HepG2 (cell line): ENCODE measurements around the gene MZF1. TPM values are rescaled to one million over a fixed set of nuclear protein-coding genes. Genes with fewer than 3 reads are reported as not detected.

ENCODE experiments used
- ATAC-seq: fragments of 200-7000 bp; cut with Tn5 transposase; 3 replicates; pipeline ENCODE4 v1.9.1; 2020; ENCODE audit warnings: mild to moderate bottlenecking, moderate library complexity
- BruUV-seq: library from RNA; stranded (reverse); fragments of 400-500 nt; replicated peaks from 2 replicates; lab custom pipeline; 2021; lab: Mats Ljungman, UMichigan
- CTCF ChIA-PET: fragments of 300-600 bp; formaldehyde crosslinking; extraction: SDS; loops from one replicate; lab custom pipeline; 2021; ENCODE audit warnings: low total read pairs, inconsistent platforms, low intra/inter-chr PET ratio; lab: Yijun Ruan, JAX
- POLR2A ChIA-PET: fragments of 350-600 bp; sonication (Branson Sonifier 250); formaldehyde crosslinking; loops from one replicate; lab custom pipeline; 2020; ENCODE audit warnings: antibody characterized with exemption, inconsistent platforms; lab: Yijun Ruan, JAX
- DNase-seq: peaks from one replicate; pipeline ENCODE4 v3.0.0-alpha.2; 2015; ENCODE audit warnings: low spot score
- FAIRE-seq: peaks from 3 replicates; lab custom pipeline; 2011; peaks lifted over from hg19 to GRCh38; lab: Jason Lieb, UNC
- H2AFZ ChIP-seq: one replicate; pipeline ENCODE4 v1.6.1; 2011; ENCODE audit warnings: low read length, inconsistent platforms
- H3K27ac ChIP-seq: fragments of 300-600 bp; 3 replicates; pipeline ENCODE4 v1.8.0; 2011; ENCODE audit warnings: mixed run types, mild to moderate bottlenecking, mixed read lengths, low read length, inconsistent platforms; ENCODE audit not compliant: insufficient read depth; ENCODE audit errors: extremely low read length
- H3K27me3 ChIP-seq, 2 experiments: fragments of 200-600 bp in 1 of 2; 2 replicates in 1 of 2; 3 replicates in 1 of 2; pipeline versions ENCODE4 v1.6.0 to v1.8.0; 2011; ENCODE audit warnings: low read length in 2 of 2, mild to moderate bottlenecking in 2 of 2, moderate library complexity in 2 of 2, inconsistent platforms in 1 of 2; ENCODE audit not compliant: insufficient read depth in 2 of 2, control insufficient read depth in 1 of 2
- H3K36me3 ChIP-seq, 2 experiments: fragments of 200-600 bp in 1 of 2; replicated peaks in 1 of 2; 2 replicates in 1 of 2; 3 replicates in 1 of 2; pipeline versions ENCODE4 v1.5.1 to v1.8.0; 2011; ENCODE audit warnings: low read length in 2 of 2, inconsistent platforms in 1 of 2; ENCODE audit not compliant: insufficient read depth in 2 of 2, control insufficient read depth in 1 of 2
- H3K4me1 ChIP-seq: 2 replicates; pipeline ENCODE4 v1.5.1; 2012; ENCODE audit warnings: low read length, inconsistent platforms; ENCODE audit not compliant: insufficient read depth
- H3K4me2 ChIP-seq: 2 replicates; pipeline ENCODE4 v1.6.0; 2011; ENCODE audit warnings: low read depth, low read length, inconsistent platforms
- H3K4me3 ChIP-seq, 3 experiments: fragments of 200-600 bp in 1 of 3; sonication (generic), shearing (Covaris generic) in 1 of 3; replicated peaks in 1 of 3; 2 replicates each; pipeline ENCODE4 v1.5.1; 2011 to 2016; ENCODE audit warnings: low read length in 3 of 3, inconsistent platforms in 2 of 3, low read depth in 2 of 3, mild to moderate bottlenecking in 2 of 3, control low read depth in 1 of 3, mixed read lengths in 1 of 3; ENCODE audit not compliant: insufficient read depth in 1 of 3
- H3K79me2 ChIP-seq: one replicate; pipeline ENCODE4 v1.6.1; 2011; ENCODE audit warnings: low read length, inconsistent platforms; ENCODE audit not compliant: insufficient read depth
- H3K9ac ChIP-seq: 2 replicates; pipeline ENCODE4 v1.6.0; 2011; ENCODE audit warnings: mild to moderate bottlenecking, low read depth, low read length, inconsistent platforms; ENCODE audit not compliant: insufficient read depth
- H3K9me3 ChIP-seq: 2 replicates; pipeline ENCODE4 v1.5.1; 2012; ENCODE audit warnings: mild to moderate bottlenecking, low read length
- H4K20me1 ChIP-seq: 2 replicates; pipeline ENCODE4 v1.6.0; 2011; ENCODE audit warnings: inconsistent platforms, mild to moderate bottlenecking, low read length, moderate library complexity; ENCODE audit not compliant: insufficient read depth
- AKAP8 ChIP-seq: sonication (generic); formaldehyde crosslinking; IDR thresholded peaks from 2 replicates; pipeline ENCODE4 v1.5.1; 2020; ENCODE audit warnings: mild to moderate bottlenecking, missing genetic modification reagents
- CREB1 ChIP-seq, 2 experiments: fragments of 450-650 bp in 1 of 2; IDR thresholded peaks; 2 replicates each; pipeline ENCODE4 v1.6.1; 2016 to 2017; ENCODE audit warnings: control low read depth in 1 of 2, mild to moderate bottlenecking in 1 of 2, missing compliant biosample characterization in 1 of 2, missing genetic modification characterization in 1 of 2
- NFATC3 ChIP-seq: sonication (generic); formaldehyde crosslinking; IDR thresholded peaks from 2 replicates; pipeline ENCODE4 v1.5.1; 2020; ENCODE audit warnings: mild to moderate bottlenecking, missing genetic modification reagents
- PREB ChIP-seq: sonication (generic); formaldehyde crosslinking; IDR thresholded peaks from 2 replicates; pipeline ENCODE4 v1.4.0; 2020; ENCODE audit warnings: missing genetic modification reagents
- PRMT3 ChIP-seq: sonication (generic); formaldehyde crosslinking; IDR thresholded peaks from 2 replicates; pipeline ENCODE4 v1.8.1; 2022; ENCODE audit warnings: low read depth, mild to moderate bottlenecking, moderate library complexity, missing genetic modification reagents, borderline replicate concordance
- RARG ChIP-seq: sonication (generic); formaldehyde crosslinking; IDR thresholded peaks from 2 replicates; pipeline ENCODE4 v1.4.0; 2020; ENCODE audit warnings: low read depth, mild to moderate bottlenecking, missing genetic modification reagents
- SAP130 ChIP-seq: IDR thresholded peaks from 2 replicates; pipeline ENCODE4 v1.6.1; 2016; ENCODE audit warnings: low read depth
- SRSF4 ChIP-seq: fragments of 200-400 bp; formaldehyde crosslinking; IDR thresholded peaks from one replicate; pipeline ENCODE4 v1.6.1; 2018; ENCODE audit warnings: mild to moderate bottlenecking, low read depth, low read length, moderate library complexity; ENCODE audit not compliant: poor library complexity, severe bottlenecking
- TCF7 ChIP-seq: sonication (generic); IDR thresholded peaks from 2 replicates; pipeline ENCODE4 v1.6.1; 2016; ENCODE audit warnings: antibody characterized with exemption, low read depth
- TEAD3 ChIP-seq: optimal IDR thresholded peaks from 2 replicates; pipeline ENCODE3; 2016; ENCODE audit warnings: borderline replicate concordance
- THYN1 ChIP-seq: sonication (generic); formaldehyde crosslinking; IDR thresholded peaks from 2 replicates; pipeline ENCODE4 v1.8.1; 2023; ENCODE audit warnings: low read depth, mild to moderate bottlenecking, moderate library complexity, missing genetic modification reagents, borderline replicate concordance
- ZBTB25 ChIP-seq: IDR thresholded peaks from 2 replicates; pipeline ENCODE4 v1.6.1; 2018; ENCODE audit warnings: missing genetic modification reagents
- ZKSCAN1 ChIP-seq: fragments of 150-350 bp; IDR thresholded peaks from 2 replicates; pipeline ENCODE4 v1.6.1; 2014; ENCODE audit warnings: low read length
- ZNF326 ChIP-seq: sonication (generic); formaldehyde crosslinking; IDR thresholded peaks from 2 replicates; pipeline ENCODE4 v1.4.0; 2020; ENCODE audit warnings: missing genetic modification reagents, borderline replicate concordance
- ZNF460 ChIP-seq: sonication (generic); formaldehyde crosslinking; IDR thresholded peaks from 2 replicates; pipeline ENCODE4 v1.5.1; 2020; ENCODE audit warnings: missing genetic modification reagents, mild to moderate bottlenecking, borderline replicate concordance
- ZNF546 ChIP-seq: sonication (generic); formaldehyde crosslinking; conservative IDR thresholded peaks from 2 replicates; pipeline ENCODE4 v1.8.1; 2023; ENCODE audit warnings: mild to moderate bottlenecking, missing genetic modification reagents
- ZNF83 ChIP-seq: sonication (generic); formaldehyde crosslinking; IDR thresholded peaks from 2 replicates; pipeline ENCODE4 v1.4.0; 2020; ENCODE audit warnings: missing genetic modification reagents, mild to moderate bottlenecking, borderline replicate concordance
- ZSCAN9 ChIP-seq: IDR thresholded peaks from 2 replicates; pipeline ENCODE4 v1.6.1; 2016; ENCODE audit warnings: borderline replicate concordance
- WGBS: methylation state at CpG from one replicate; pipeline ENCODE4 v1.1.6; 2017; ENCODE audit warnings: low lambda C conversion rate; 5-methylcytosine and 5-hydroxymethylcytosine counted together
- in situ Hi-C: cut with HindIII; loops from 2 replicates; pipeline ENCODE4 v1.10.0; 2017; ENCODE audit warnings: low pct_unique_long_range_greater_than_20kb; ENCODE audit not compliant: extremely low pct_ligation_motif_present
- intact Hi-C: fragments of 100-400 bp; cut with micrococcal nuclease; formaldehyde crosslinking; loops from one replicate; pipeline ENCODE4 v1.10.0; 2022; ENCODE audit not compliant: unreplicated experiment
- polyA plus RNA-seq, 8 experiments: library from polyadenylated mRNA; depleted of rRNA in 3 of 8; stranded (reverse) in 7 of 8; unstranded in 1 of 8; fragments of >200 nt; fragmentation: Illumina TruSeq in 4 of 8; extraction: Trizol in 4 of 8; gene quantifications; 2 replicates each; pipeline versions ENCODE4 v1.2.1 to v1.2.3, GENCODE V29; 2011 to 2016; ENCODE audit warnings: low read depth in 4 of 8, missing spikeins in 1 of 8, mixed read lengths in 1 of 8; ENCODE audit not compliant: insufficient read depth in 1 of 8
- total RNA-seq, 5 experiments: library from RNA; depleted of rRNA; stranded (reverse); fragments of >200 nt; fragmentation: Illumina TruSeq; extraction: Trizol; gene quantifications; 2 replicates each; pipeline ENCODE4 v1.2.3, GENCODE V29; 2016; ENCODE audit warnings: low read depth in 1 of 5
- TF ChIP-seq, protein P1 (sequence below): sonication (generic); formaldehyde crosslinking; IDR thresholded peaks from 2 replicates; pipeline ENCODE4 v1.5.0; 2020; ENCODE audit warnings: mild to moderate bottlenecking, missing genetic modification reagents, moderate library complexity

The MZF1 gene
- total and polyA plus RNA-seq, 2 of the 13 experiments (the other 11 are each of a cell fraction or from before 2014, with no cell fraction given): 3.1 to 8.1 TPM

DNA sequence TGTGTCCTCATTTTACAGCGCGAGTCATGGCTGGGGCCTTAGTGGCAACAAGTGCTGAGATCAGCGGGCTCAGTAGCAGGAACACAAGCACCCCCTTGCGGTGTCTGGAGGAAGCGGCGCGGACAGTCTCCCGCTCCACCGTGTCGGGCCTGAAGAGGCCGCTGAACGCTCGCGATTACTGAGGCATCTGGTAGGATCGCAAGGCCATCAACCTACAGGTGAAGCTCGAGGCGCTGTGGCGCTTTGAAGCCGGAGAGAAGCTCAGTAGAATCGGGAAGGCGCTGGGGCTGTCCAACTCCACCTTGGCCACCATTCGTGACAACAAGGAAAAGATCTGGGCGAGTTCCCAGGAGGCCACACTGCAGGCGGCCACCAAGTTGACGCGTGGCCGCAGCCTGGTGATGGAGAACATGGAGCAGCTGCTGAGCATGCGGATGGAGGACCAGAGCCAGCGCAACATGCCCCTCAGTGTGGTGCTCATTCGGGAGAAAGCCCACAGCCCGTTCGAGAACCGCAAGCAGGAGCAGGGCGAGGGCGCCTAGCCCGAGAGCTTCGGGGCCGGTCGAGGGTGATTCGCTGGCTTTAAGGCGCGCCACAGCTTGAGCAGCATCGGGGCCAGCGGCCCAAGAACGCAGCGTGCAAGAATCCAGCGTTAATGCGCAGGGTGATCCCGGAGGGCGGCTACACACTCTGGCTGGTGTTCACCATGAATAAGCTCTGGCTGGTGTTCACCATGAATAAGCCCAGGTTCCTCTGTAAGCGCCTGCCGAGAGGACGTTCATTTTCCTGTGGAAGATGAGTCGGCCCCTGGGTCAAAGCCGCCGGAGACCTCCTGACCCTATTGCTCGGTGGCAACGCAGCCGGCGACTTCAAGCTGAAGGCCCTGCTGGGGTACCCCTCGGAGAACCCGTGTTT is 8.3 kb upstream of the MZF1 start (continued):
- TF ChIP-seq, protein P1, sequence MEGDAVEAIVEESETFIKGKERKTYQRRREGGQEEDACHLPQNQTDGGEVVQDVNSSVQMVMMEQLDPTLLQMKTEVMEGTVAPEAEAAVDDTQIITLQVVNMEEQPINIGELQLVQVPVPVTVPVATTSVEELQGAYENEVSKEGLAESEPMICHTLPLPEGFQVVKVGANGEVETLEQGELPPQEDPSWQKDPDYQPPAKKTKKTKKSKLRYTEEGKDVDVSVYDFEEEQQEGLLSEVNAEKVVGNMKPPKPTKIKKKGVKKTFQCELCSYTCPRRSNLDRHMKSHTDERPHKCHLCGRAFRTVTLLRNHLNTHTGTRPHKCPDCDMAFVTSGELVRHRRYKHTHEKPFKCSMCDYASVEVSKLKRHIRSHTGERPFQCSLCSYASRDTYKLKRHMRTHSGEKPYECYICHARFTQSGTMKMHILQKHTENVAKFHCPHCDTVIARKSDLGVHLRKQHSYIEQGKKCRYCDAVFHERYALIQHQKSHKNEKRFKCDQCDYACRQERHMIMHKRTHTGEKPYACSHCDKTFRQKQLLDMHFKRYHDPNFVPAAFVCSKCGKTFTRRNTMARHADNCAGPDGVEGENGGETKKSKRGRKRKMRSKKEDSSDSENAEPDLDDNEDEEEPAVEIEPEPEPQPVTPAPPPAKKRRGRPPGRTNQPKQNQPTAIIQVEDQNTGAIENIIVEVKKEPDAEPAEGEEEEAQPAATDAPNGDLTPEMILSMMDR (CRISPR knock-in tag): peak; percentile 67
- TF ChIP-seq SAP130: no peak
- no peak for TF ChIP-seq THYN1 (CRISPR knock-in tag)
- TF ChIP-seq CREB1 (IDR thresholded peaks at IDR 0.05): no peak
- no peak for TF ChIP-seq CREB1 (CRISPR knock-in tag; IDR thresholded peaks at IDR 0.05)
- no peak for TF ChIP-seq PREB

DNA sequence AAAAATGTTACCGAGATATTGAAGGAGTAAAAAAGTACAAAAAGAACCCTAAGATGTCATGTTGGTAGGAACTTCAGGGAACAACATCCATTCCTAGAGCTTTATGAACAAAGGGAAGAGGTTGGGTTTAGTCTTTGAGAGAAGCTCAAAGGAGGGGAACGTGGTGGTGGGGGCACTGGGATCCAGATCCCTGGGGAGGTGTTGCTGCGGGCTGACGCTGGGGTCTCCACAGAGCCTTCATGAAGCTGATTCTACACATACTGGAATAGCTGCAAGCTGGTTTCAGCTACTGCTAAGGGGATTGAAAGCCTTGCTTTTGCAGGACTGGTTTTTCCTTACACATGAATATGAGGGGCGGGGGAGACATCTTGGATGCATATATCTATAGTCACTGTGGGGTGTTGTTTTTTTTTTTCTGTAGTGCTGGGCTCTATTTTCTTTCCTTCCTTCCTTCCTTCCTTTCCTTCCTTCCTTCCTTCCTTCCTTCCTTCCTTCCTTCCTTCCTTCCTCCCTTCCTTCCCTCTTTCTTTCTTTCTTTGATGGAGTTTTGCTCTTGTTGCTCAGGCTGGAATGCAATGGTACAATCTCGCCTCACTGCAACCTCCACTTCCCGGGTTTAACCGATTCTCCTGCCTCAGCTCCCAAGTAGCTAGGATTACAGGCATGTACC is 6.5 kb upstream of the MZF1 start:
- Histone ChIP-seq H3K9ac (no peak overlapping the region), H3K79me2 (peaks cover 4% of the 10 kb centered on the region), H3K4me2 (no peak overlapping the region), H2AFZ (no peak overlapping the region), H3K4me1 (peaks cover under 1% of the 10 kb centered on the region), H3K9me3 (no peaks in the 10 kb centered on the region), H3K36me3 (peaks cover 5 to 13% of the 10 kb centered on the region in 2 experiments; a peak in 4 of 5 replicates), H3K4me3 (no peak overlapping the region), H3K27me3 (no peaks in the 10 kb centered on the region), H3K27ac (no peak overlapping the region), H4K20me1 (no peaks in the 10 kb centered on the region)
- WGBS: over 99% methylated on average over 8 of the region's 8 CpGs
- BruUV-seq: no TSS peak
- ChIA-PET CTCF (no interaction called here), POLR2A (no interaction called here)
- no peak for FAIRE-seq
- in situ Hi-C loops: no loop called here
- intact Hi-C loops: no loop called here
- DNase-seq: no peak
- ATAC-seq: no peak
- TF ChIP-seq ZKSCAN1 (no peak), ZBTB25 (CRISPR knock-in tag) (no peak), AKAP8 (CRISPR knock-in tag) (no peak), ZNF83 (no peak), ZNF326 (CRISPR knock-in tag) (no peak), TCF7 (no peak), ZNF460 (CRISPR knock-in tag) (no peak), ZNF546 (no peak), PRMT3 (CRISPR knock-in tag) (no peak), ZSCAN9 (CRISPR knock-in tag) (no peak), SRSF4 (no peak), NFATC3 (CRISPR knock-in tag) (no peak), RARG (CRISPR knock-in tag) (no peak), TEAD3 (no peak)
